ENCODE data around the gene AGPAT1. TPM values are rescaled to one million over a fixed set of nuclear protein-coding genes. Genes with fewer than 3 reads are reported as not detected.
A peak's percentile ranks its signal among the peaks of the same experiment; 100 is the strongest.

The AGPAT1 gene
- total and polyA plus RNA-seq, 2 of the 8 experiments (the other 6 are each of a cell fraction or from before 2014, with no cell fraction given): 96.0 to 222 TPM

GRCh38 chr6:32168807-32169591, 6.9 kb downstream of the AGPAT1 start (continued):
- no peak for TF ChIP-seq CBX8 (IDR thresholded peaks at IDR 0.05; ENCODE audit: borderline replicate concordance, low read depth, low read length)
- peak in 1 of 2 experiments; percentile 26; a peak in 1 of 3 replicates for TF ChIP-seq POLR2A (IDR thresholded peaks at IDR 0.05; ENCODE audit: control extremely low read depth in 1 of 2, low read depth in 2 of 2, low read length in 2 of 2)
